GM12892 (cell line): ENCODE data around the gene UCHL3.

Source experiments
- POLR2A ChIP-seq: IDR thresholded peaks from 2 replicates; pipeline ENCODE4 v1.6.1; 2011; ENCODE audit warnings: low read depth, low read length, control low read depth
- POLR2AphosphoS5 ChIP-seq: IDR thresholded peaks from 2 replicates; pipeline ENCODE4 v1.6.1; 2011; ENCODE audit warnings: low read depth, low read length, control low read depth

DNA sequence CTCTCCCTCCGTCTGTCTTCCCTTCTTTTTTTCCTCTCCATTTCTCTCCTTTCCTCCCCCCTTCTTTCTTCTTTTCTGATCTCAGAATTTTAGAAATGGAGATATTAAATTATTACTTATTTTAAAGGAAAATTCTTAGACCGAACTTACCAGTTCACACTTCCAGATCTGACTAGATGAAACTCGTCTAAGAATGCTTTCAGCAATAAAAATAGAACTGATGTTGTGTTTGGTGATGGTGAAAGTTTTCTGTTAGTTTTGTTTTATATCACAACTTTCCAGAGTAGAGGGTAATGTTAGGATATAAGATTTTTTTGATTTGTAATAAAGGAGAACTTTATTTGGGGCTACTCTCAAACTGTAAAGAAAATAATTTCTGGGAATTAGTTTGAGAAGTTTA is 29.9 kb downstream of the UCHL3 start:
- TF ChIP-seq POLR2AphosphoS5 (no peak), POLR2A (no peak)
